Neutrophil (primary cell): ENCODE data around the gene BSND.

Source experiments
- H3K27ac ChIP-seq: fragments of 200-600 bp; sonication (generic); 2 replicates; pipeline ENCODE4 v1.5.1; 2016; ENCODE audit warnings: mild to moderate bottlenecking, moderate library complexity
- H3K27me3 ChIP-seq: fragments of 200-600 bp; sonication (generic); 2 replicates; pipeline ENCODE4 v1.6.0; 2016; ENCODE audit warnings: mild to moderate bottlenecking
- H3K36me3 ChIP-seq: fragments of 200-600 bp; sonication (generic); 2 replicates; pipeline ENCODE4 v1.5.1; 2017
- H3K4me1 ChIP-seq, 2 experiments: fragments of 200-600 bp in 1 of 2; sonication (generic) in 1 of 2; 1 replicate in 1 of 2; 2 replicates in 1 of 2; pipeline versions ENCODE4 v1.5.1 to v1.6.1; 2013 to 2016; ENCODE audit warnings: low read depth in 1 of 2, low read length in 1 of 2, mild to moderate bottlenecking in 1 of 2, moderate library complexity in 1 of 2; ENCODE audit not compliant: control insufficient read depth in 1 of 2, insufficient read depth in 1 of 2
- H3K4me3 ChIP-seq, 2 experiments: fragments of 200-600 bp in 1 of 2; sonication (generic) in 1 of 2; 1 replicate in 1 of 2; 2 replicates in 1 of 2; pipeline ENCODE4 v1.5.1; 2013 to 2016; ENCODE audit warnings: low read depth in 1 of 2, low read length in 1 of 2, mild to moderate bottlenecking in 1 of 2, moderate library complexity in 1 of 2
- H3K9me3 ChIP-seq: fragments of 200-600 bp; sonication (generic); 2 replicates; pipeline ENCODE4 v1.5.1; 2016
- TF ChIP-seq, protein P1 (sequence below): fragments of 200-600 bp; sonication (generic); IDR thresholded peaks from 2 replicates; pipeline ENCODE4 v1.5.1; 2016; ENCODE audit warnings: antibody characterized with exemption

BSND gene

DNA sequence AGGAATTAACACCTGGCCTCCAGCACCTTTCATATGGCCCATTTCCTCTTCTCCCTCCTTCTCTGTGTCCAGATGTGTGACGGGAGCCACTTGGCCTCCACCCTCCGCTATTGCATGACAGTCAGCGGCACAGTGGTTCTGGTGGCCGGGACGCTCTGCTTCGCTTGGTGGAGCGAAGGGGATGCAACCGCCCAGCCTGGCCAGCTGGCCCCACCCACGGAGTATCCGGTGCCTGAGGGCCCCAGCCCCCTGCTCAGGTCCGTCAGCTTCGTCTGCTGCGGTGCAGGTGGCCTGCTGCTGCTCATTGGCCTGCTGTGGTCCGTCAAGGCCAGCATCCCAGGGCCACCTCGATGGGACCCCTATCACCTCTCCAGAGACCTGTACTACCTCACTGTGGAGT lies 12.7 kb upstream of the BSND start:
- Histone ChIP-seq H3K27me3 (peaks cover 39% of the 10 kb centered on the region), H3K4me1 (no peaks in the 10 kb centered on the region), H3K27ac (no peak overlapping the region), H3K9me3 (no peaks in the 10 kb centered on the region), H3K36me3 (no peaks in the 10 kb centered on the region), H3K4me3 (no peak overlapping the region)
- TF ChIP-seq, protein P1, sequence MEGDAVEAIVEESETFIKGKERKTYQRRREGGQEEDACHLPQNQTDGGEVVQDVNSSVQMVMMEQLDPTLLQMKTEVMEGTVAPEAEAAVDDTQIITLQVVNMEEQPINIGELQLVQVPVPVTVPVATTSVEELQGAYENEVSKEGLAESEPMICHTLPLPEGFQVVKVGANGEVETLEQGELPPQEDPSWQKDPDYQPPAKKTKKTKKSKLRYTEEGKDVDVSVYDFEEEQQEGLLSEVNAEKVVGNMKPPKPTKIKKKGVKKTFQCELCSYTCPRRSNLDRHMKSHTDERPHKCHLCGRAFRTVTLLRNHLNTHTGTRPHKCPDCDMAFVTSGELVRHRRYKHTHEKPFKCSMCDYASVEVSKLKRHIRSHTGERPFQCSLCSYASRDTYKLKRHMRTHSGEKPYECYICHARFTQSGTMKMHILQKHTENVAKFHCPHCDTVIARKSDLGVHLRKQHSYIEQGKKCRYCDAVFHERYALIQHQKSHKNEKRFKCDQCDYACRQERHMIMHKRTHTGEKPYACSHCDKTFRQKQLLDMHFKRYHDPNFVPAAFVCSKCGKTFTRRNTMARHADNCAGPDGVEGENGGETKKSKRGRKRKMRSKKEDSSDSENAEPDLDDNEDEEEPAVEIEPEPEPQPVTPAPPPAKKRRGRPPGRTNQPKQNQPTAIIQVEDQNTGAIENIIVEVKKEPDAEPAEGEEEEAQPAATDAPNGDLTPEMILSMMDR = no peak

DNA sequence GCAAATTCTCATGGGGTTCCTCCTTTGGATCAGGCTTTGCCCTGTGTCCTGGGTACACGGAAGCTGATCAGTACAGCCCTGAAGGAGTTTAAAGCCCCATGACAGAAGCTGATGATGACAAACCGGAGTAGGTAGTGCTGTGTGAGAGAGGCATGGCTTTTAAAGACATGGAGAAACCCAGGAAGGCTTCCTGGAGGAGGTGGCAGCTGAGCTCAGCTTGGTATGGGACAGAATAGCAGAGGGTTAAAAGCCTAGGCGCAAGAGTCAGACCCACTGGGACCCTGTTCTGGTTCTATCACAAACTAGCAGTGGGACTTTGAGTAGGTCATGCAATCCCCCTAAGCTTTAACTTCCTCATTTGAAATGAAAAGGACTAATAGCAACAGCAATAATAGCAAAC lies 12.2 kb upstream of the BSND start:
- Histone ChIP-seq H3K4me1 (no peaks in the 10 kb centered on the region), H3K27me3 (peaks cover 34% of the 10 kb centered on the region), H3K36me3 (no peaks in the 10 kb centered on the region), H3K27ac (no peak overlapping the region), H3K9me3 (no peaks in the 10 kb centered on the region), H3K4me3 (no peak overlapping the region)
- TF ChIP-seq, protein P1 = no peak

DNA sequence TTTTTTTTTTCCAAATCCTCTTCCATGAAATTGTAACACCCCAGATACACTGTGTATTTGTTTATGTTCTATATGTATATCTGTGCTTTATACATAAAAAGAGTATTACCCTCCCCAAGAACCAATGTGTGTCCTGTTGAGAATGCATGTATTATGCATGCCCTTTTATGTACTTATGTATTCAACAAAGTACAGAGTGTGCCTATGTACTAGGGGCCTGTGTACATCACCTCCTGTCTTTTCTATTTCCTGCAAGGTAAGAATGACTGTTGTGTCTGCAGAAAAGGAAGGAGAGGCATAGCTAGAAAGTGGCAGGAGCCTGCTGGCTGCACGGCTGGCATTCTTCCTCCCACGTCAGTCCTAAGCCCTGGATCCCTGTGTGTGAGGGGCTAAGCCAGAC lies 11.3 kb upstream of the BSND start:
- H3K36me3 ChIP-seq = no peaks in the 10 kb centered on the region
- H3K27ac ChIP-seq = no peak overlapping the region
- no peaks in the 10 kb centered on the region for H3K9me3 ChIP-seq
- TF ChIP-seq, protein P1 = no peak
- no peak overlapping the region for H3K4me3 ChIP-seq
- no peaks in the 10 kb centered on the region for H3K4me1 ChIP-seq
- H3K27me3 ChIP-seq = peaks cover 25% of the 10 kb centered on the region

DNA sequence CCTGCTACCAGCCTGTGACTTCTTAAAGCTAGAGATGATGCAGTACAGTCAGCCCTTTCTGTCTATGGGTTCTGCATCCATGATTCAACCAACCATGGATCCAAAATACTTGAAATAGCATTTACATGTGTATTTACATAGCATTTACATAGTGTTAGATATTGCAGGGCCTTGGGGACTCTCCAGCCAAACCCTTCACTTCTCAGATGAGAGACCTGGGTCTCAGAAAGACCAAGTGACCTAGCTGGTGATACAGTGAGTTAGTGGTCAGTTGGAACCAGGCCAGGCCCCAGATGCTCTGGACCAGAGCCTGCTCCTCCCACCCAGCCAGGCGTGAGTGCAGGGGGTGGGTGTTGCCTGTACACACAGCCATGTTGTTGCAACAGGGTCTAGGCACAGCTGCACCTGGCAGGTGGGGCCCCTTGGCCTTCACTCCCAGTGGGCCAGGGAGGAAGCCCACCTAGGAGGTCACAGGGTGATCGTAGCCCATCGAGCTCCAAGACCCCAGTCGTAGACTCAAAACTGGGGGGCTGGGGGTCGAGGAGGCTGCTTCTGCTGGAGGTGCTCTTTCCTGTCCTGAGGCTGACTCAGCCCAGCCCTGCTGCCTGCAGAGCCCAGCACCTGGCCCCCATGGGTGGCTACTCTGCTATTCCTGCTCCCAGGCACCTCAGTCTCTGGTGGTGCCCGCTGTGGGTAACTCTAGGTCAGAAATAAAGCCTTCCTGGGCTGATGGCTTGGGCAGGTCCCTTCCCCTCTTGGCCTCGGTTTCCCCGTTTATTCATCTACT lies 10.6 kb upstream of the BSND start:
- Histone ChIP-seq H3K27ac (no peak overlapping the region), H3K36me3 (no peaks in the 10 kb centered on the region), H3K9me3 (no peaks in the 10 kb centered on the region), H3K4me3 (no peak overlapping the region), H3K4me1 (no peaks in the 10 kb centered on the region), H3K27me3 (peaks cover 19% of the 10 kb centered on the region)
- TF ChIP-seq, protein P1 = no peak

GRCh38 chr1:54988975-54989374 lies 9.8 kb upstream of the BSND start:
- Histone ChIP-seq H3K4me3 (no peak overlapping the region), H3K27me3 (peaks cover 10% of the 10 kb centered on the region), H3K9me3 (no peaks in the 10 kb centered on the region), H3K4me1 (no peaks in the 10 kb centered on the region), H3K36me3 (no peaks in the 10 kb centered on the region), H3K27ac (no peak overlapping the region)
- TF ChIP-seq, protein P1 = no peak
